Fibroblast of villous mesenchyme (primary cell): ENCODE measurements around the gene CMIP. TPM values are rescaled to one million over a fixed set of nuclear protein-coding genes. Genes with fewer than 3 reads are reported as not detected.
A peak's percentile ranks its signal among the peaks of the same experiment; 100 is the strongest.
"Not testable (repeated sequence)": the region's sequence is repeated elsewhere in the genome, so short reads cannot be mapped to it uniquely, and the experiment has no call there.

Source experiments
- DNase-seq: peaks from one replicate; pipeline ENCODE4 v3.0.0-alpha.2; 2010; ENCODE audit warnings: low read depth
- H3K4me3 ChIP-seq: 2 replicates; pipeline ENCODE4 v1.5.1; 2011; ENCODE audit warnings: low read depth, mild to moderate bottlenecking, low read length
- CTCF ChIP-seq: IDR thresholded peaks from 2 replicates; pipeline ENCODE4 v1.5.1; 2012; ENCODE audit warnings: low read depth, mild to moderate bottlenecking, low read length; ENCODE audit not compliant: insufficient read depth
- total RNA-seq: library from RNA; depleted of rRNA; stranded (reverse); fragments of >200 nt; gene quantifications from 2 replicates; pipeline ENCODE4 v1.2.3, GENCODE V29; 2012

CMIP gene
- total RNA-seq, 1 donor: 7.8 TPM

GRCh38 chr16:81521141-81521626 is 76.6 kb downstream of the CMIP start:
- DNase-seq: no peak
- no peak for TF ChIP-seq CTCF

GRCh38 chr16:81522108-81522701 is 77.6 kb downstream of the CMIP start:
- DNase-seq: no peak
- no peak overlapping the region for H3K4me3 ChIP-seq
- no peak for TF ChIP-seq CTCF

More at GRCh38 chr16:81521141-81521626, 76.6 kb downstream of the CMIP start:
- H3K4me3 ChIP-seq: no peak overlapping the region

- DNase-seq: not testable (repeated sequence)
These were observed 78.2 kb downstream of the CMIP start for GRCh38 chr16:81522851-81523250.

GRCh38 chr16:81523387-81524115 is 78.9 kb downstream of the CMIP start:
- peak; percentile 28 for DNase-seq
- H3K4me3 ChIP-seq: no peak overlapping the region
- no peak for TF ChIP-seq CTCF

More at GRCh38 chr16:81522851-81523250, 78.2 kb downstream of the CMIP start:
- H3K4me3 ChIP-seq: not testable (repeated sequence)

GRCh38 chr16:81524382-81524781 is 79.8 kb downstream of the CMIP start:
- DNase-seq: no peak
- no peak for TF ChIP-seq CTCF
- no peak overlapping the region for H3K4me3 ChIP-seq

- DNase-seq, H3K4me3 ChIP-seq: not testable (repeated sequence)
These were observed 80.3 kb downstream of the CMIP start for GRCh38 chr16:81524885-81525284.

- TF ChIP-seq CTCF: no peak
- no peak overlapping the region for H3K4me3 ChIP-seq
- DNase-seq: peak; percentile 33
These were observed 81.6 kb downstream of the CMIP start for GRCh38 chr16:81526199-81526598.

GRCh38 chr16:81526935-81527334 is 82.3 kb downstream of the CMIP start:
- H3K4me3 ChIP-seq: no peak overlapping the region

More at GRCh38 chr16:81526935-81527334, 82.3 kb downstream of the CMIP start:
- peak; percentile 73 for DNase-seq
- TF ChIP-seq CTCF: no peak
